Activated CD4-positive, alpha-beta T cell treated with anti-CD3 and anti-CD28 coated beads for 4 hours (primary cell): ENCODE results near the gene PTPN2.

Experiments used
- DNase-seq, 2 donors: peaks; one replicate each; pipeline ENCODE4 v3.0.0-alpha.2; 2020

Gene PTPN2

DNA sequence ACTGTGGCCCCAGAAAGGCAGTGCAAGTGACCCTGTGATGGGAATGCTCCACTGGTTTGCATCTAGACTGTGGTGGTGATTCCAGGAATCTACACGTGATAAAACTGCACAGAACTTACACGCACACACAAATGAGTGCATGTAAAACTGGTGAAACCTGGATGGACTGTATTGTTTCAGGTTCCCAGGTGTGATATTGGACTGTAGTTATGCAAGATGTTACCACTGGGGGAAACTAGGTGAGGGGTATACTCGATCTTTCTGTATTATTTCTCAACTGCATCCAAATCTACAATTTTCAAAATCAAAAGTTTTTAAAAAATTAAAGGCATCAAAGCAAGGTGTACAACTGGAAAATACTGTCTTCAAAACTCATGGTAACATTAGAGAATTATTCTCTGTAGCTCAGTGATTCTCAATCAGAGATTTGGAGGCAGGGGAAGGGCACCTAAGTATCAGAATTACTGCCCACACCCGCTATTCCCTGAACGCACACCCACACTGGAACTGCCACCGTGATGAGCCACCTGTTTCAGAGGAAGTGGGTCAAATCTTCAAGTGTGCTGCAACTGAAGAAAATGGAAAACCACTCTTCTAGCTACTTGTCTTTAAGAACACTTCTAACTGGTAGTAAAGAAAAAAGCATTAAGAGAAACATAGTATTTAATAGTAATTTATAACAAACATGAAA, 26.7 kb downstream of the PTPN2 start:
- DNase-seq: peak; percentile 19 to 23

DNA sequence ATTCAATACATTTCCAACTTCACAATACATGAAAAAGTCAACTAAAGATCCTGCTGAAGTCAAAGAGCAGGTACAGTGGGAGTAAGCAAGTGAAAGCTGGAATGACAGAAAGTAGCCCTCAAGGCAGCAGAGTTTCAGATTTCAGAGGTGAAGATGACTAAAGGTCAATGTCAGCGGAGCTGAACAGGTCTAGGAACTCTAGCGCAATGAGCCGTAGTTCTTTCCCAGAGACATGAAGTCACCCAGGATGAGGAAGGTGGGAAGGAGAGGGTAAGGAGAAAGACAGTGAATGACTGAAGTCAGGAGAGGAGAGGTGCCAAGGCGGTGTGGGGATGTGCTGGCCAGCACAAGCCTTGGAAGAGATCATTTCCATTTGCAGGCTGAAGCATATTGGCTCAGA, 28.1 kb downstream of the PTPN2 start:
- no peak for DNase-seq

DNA sequence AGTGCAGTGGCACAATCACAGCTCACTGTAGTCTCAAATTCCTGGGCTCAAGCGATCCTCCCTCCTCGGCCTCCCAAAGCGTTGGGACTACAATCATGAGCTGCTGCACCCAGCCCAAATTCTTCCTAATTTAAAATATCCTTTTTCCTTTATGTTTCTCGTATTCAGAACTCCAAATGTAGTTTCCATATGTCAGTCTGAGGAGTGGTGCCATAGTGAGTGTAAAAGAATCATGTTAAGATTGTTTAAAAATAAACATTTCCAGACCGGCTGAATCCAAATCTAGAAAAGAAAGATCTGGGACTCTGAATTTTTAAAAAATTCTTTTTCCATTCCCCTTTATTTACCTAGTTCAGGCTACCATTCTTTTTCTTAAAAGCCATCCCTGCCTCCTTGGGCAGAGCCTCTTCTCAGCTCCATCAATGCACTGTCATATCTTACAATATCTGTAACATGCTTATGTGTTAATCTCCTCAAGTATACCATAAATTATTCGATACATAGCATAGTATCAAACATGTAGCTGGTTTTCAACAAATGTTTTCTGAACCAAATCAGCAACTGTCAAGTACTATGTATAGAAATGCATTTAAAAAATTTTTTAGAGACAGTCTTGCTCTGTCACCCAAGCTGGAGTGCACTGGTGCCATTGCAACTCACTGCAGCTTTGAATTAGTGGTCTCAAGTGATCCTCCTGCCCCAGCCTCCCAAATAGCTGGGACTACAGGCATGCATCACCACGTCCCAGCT, 31.3 kb downstream of the PTPN2 start:
- no peak for DNase-seq

DNA sequence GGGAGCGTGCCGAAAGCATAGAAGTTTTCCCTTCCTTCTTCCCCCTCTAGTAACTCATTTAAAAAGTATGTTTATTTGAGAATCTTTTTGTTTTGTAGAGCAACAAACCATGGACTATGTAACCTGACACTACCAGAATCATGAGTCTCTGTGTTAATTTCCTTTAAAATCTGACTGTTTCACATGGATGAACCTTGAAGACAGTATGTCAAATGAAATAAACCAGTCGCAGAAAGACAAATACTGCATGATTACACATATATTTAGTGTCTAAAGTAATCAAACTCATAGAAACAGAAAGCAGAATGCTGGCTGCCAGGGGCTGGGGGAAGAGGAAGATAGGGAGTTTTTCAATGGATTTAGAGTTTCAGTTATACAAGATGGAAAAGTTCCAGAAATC, 32.3 kb downstream of the PTPN2 start:
- DNase-seq: no peak

DNA sequence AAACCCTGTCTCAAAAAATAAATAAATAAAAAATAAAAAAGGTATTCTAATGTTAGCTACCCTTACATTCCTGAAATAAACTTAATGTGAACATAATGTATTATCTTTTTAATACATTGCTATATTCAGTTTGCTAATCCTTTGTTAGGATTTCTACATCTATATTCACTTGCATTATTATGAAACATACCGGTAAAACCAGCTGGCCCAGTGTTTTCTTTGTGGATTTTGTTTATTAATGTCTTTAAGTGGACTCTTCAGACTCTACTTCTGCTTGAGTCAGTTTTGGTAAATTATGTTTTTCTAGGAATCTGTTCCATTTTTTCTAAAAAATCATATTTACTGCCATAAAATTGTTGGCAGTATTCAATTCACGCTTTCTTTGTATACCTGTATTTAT, 34.5 kb downstream of the PTPN2 start:
- DNase-seq: no peak

DNA sequence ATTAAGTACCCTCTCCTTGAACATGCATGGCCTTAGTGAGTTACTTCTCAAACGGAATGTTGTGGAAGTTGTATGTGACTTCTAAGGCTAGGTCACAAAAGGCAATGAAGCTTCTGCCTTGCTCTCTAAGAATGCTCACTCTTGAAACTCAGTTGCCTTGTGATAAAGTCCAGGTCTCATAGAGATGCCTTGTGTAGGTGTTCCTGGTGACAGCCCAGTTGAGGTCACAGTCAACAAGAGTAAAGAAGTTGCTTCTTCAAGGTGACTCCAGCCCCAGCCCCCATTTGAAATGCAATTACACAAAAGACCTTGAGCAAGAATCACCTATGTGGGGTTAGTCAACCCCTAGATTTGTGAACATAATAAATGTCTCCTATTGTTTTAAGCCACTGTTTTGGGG, 35.6 kb downstream of the PTPN2 start:
- DNase-seq: no peak

DNA sequence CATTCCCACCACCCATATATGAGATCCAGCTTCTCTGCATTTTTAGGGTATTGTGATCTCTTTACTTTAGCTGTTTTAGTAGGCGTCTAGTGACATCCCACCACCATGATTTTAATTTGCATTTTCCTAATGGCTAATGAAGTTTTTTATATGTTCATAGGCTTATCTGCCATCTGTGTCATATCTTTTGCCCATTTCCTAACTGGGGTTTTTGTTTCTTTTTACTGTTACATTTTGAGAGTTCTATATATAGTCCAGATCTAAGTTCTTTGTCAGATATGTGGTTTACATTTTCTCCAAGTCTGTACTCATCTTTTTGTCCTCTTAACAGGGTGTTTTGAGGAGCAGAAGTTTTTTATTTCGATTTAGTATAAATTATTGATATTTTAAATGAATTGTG, 39.6 kb downstream of the PTPN2 start:
- DNase-seq: no peak

DNA sequence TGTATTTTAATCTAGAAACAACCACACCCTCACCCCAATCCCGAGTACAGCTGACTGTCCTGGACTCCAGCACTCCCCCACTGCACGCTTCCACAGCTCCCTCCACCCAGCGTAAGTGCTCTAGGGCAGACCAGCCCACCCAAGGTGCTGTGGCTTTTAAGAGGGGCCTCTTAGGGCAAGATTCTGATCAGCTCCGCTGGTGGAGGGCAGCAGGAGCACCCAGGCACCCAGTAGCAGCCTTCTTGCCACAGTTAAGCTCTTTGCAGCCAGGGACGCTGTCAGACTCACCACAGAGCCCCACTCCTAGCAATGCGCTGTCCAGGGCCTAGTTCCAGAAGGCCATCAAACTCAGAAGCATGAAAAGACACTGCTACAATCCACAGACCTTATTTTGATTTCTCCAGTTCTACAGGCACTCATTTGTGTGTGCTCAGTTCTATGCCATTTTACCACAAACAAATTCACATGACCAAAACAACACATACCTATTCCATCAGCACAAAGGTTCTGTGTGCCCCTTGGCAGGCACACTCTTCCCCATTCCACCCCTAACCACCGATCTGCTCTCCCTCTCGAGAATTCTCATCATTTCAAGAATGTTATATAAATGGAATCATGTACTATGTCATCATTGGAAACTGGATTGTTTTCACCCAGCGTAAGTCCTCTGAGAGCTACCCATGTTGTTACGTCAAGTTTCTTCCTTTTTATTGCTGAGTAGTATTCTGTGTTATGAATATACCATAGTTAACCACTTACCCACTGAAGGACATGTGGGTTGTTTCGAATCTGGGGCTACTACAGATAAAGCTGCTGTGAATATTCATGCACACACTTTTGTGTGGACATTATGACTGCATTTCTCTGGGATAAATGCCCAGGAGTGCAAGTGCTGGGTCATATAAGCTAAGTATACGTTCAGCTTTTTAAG, 40.4 kb downstream of the PTPN2 start:
- no peak for DNase-seq

DNA sequence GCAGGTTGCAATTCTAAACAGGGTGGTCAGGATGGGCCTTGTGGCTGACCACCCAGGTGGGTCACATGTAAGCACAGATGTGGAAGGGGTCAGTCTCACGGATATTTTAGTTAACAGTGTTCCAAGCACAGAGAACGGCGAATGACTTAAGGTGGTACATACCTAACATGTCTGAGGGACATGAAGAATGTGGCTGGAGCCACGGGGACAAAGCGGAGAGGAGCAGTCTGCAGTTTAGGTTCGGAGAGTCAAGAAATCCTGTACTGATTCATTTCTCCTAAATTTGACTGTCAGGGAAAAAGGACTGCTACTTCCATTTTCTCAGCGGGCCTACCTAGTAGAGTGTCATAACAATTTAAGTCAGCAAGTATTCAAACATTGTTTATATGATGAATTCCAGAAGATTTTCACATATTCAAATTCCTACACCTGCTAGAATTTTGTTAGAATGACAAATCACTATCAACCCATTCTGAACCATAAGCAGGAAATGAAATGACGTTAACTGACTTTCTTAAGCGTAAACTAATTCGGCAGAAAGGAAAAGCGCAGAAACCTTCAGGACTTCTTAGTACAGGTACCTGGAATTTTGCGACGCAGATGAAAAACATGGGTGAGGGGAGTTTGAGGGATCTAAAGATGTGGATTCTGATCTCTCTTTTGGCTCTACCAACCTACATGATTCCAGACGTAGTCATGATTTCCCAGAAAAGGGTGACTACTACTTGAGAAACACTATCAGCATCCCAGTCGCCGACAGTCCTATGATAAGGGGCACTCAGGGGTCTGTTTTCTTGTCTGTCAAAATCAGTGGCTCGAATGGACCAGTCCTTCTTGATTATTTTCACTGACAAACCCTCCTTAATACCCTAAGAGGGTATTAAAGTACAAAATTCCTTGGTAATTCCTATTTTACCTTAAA, 41.3 kb downstream of the PTPN2 start:
- DNase-seq: no peak

DNA sequence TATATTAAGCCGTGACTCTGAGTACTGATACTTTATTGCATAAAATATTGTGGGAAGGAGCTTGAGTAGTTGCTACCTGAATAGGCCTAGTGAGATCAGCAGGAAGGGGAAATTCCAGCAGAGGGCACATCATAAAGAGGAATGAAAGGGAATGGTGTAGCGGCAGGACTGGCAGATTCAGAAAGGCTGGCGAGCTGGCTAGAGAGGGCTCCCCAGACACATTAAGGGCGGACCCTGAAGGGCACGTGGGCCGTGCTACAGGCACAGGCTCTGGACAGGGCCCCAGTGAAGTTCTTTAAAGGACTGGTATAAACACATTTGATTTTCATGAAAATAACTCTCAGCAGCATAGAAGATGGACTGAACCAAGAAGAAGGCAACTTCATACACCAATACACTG, 43.0 kb downstream of the PTPN2 start:
- DNase-seq: no peak

DNA sequence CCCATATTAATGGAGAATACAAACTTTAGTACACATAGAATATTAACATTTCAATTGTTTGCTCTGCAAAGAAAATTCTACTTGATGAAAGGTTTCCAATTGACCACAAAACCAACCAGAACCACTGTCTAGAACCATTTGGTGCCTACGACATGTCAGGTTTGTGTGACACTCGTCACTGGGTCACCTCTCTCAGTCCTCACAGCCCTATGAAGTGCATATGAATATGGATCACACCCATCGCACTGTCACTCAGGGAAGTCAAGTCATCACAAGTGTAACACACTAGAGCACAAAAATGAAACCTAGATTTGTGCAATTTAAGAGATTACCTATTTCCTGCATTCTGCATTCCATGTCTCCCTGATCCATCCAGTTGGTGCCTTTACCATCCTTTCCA, 43.7 kb downstream of the PTPN2 start:
- no peak for DNase-seq

DNA sequence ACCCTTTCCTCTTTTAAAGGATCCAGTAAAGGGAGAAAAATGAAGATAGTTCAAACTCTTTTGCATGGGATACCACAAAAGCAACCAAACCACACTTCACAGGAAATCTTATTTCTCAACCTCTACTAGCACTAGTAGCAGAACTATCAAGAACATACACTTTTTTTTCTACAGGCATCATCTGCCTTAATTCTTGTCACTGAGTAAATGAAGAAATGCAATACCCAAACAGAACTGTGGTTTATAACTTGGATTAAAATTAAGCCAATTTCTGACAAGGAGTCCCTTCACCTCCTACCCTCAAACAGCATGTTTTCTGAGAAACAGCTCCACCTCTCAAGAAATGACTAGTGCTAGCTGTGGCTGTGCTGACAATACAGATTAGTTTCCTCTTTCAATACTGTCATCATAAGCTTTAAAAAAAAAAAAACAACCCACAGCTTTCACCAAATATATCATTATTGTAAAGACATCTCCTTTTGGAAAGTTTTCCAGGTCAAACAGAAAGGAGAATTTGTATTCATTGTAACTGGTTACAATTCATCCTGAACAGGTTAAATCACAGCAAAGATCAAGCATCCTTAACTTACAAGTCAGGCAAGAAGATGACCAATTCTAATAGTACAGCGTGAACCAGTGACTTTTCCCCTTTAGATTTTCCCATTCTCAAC, 44.4 kb downstream of the PTPN2 start:
- DNase-seq: peak; percentile 23 to 46

DNA sequence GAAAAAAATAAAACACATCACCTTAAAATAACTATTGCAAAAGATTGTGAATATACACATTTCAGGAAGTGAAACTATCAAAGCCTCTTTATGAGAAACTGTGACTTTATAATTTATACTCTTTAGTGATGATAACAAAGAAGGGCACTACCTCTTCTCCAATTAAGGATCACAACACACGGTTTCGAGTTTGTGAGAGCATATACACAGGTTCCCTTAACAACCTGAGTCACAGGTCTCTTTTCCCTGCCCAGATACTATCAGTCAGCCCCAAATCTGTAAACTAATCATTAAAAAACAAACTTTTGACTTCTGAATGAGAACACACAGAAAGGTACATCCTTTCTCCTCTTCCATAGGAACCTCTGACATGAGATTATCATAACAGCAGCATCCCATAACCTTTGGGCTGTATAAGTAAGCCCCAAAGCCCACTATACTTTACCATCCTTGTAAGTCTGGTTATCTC, 44.9 kb downstream of the PTPN2 start:
- peak; percentile 13 to 16 for DNase-seq

DNA sequence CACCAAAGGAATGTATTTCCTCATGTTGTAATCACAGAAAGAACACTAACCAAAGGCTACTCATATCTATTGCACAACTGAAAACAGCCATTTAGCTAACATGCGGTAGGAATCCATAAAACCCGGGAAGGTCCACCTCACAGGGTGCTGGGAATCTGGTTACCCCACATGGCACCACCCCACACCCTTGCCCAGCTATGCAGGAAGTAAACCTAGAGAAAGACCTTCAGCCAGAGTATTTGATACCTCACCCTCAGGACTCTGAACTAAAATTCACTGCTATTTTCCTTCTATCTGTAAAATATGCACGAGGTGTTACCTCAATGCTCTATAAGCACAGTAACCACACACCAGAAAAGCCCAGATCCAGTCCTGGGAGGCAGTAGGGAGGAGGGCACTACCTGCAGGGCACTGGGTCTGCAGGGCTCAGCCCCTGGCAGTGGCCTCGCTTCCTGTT, 45.8 kb downstream of the PTPN2 start:
- no peak for DNase-seq

DNA sequence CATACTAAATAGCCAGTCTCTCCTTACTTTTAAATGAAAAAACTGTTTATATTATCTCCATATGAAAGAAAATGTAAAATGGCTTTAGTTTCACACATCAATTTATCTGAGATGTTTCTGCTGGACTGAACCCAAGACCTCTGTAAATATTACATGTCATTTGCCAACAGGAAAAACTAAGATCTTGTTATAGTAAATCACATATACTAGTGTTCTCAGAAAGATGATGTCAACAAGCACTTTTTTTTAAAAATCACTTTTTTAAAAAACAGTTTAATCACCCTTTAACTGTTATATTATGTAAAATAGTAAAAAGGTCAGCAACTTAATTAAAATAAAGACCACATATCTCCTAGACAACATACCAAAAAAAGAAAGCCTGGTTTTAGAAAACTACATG, 46.3 kb downstream of the PTPN2 start:
- DNase-seq: no peak

DNA sequence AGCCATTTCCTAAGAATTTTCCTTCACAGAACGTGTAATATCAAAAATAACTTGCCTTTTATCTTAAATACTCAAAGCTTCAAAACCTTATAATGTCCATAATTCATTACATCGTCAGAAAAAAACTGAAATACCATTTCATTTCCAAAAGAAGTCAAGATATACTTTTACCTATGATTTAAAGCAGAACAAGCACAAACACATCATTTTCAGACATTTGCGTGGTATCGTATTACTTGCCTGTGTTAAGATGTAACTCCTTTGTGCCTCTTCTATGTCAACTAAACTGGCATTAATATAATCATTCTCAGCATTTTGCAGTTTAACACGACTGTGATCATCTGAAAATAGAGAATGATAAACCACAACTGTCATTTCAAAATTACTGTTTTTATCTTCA, 47.5 kb downstream of the PTPN2 start:
- no peak for DNase-seq

DNA sequence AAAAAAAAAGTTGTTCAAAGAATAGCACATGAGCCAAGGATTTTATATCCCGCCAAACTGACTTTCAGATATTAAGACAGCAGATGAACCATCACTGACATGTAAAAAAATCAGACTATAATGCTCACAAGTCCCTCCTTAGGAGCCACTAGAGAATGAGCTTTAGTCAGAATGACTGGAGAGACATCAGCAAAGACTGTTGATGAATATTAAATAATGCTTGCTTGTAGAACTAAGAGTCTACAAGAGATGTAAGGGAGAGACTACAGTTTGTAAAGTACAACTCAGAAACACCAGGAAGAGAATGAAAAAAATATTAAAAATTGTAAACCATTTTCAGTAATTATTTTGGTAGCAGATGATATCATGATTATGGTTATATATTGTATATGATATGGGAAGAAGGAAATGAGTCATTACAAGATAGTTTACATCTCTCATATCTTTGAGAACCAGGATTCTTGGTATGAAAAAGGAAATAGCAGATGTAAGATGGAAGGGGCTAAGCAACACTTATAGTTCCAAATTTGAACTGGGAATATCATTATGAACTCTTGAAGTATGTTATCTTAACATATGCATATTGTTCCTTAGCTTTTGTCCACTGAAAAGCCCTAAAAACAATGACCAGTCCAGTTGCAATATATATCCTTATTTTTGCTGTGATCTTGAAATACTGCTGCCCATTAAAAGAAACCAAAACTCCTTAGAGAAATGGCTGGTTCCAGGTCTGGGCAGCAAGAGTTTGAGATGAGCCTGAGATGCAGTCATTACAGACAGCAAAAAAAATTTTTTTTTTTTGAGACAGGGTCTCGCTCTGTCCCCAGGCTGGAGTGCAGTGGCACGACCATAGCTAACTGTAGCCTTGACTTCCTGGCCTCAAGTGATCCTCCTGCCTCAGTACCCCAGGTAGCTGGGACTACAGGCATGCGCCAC, 55.7 kb downstream of the PTPN2 start:
- DNase-seq: no peak

DNA sequence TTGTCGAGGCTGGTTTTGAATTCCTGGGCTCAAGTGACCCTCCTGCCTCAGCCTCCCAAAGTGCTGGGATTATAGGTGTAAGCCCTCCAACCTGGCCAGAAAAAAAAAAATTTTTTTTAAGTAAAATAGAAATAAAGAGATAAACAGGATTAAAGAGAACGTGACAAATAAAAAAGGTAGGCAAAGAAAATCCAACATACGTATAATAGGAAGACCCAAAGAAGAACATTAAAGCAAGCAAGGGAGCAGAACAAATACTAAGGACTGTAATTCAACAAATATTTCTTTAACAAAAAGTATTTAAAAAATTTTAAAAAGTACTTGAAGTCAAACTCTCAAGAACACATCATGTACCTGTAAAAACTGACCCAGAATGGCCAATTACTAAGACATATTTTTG, 56.4 kb downstream of the PTPN2 start:
- no peak for DNase-seq

DNA sequence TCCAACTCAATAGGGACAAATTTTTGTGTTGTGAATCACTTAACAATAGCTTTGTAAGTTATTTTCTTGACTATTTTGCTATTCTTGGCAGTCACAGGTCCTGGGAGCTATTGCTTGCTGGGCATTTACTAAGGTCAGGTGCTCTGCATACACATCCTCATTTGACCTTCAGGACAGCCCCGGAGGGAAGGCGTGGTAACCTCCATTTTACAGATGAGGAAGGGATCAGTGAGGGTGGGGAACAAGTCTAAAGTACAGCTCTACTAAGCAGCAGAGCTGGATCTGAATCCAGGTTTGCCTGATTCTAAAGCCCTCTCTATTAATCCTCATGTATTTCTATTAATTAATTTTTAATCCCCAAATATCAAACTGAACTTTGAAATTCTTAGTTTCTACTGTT, 58.8 kb downstream of the PTPN2 start:
- no peak for DNase-seq

DNA sequence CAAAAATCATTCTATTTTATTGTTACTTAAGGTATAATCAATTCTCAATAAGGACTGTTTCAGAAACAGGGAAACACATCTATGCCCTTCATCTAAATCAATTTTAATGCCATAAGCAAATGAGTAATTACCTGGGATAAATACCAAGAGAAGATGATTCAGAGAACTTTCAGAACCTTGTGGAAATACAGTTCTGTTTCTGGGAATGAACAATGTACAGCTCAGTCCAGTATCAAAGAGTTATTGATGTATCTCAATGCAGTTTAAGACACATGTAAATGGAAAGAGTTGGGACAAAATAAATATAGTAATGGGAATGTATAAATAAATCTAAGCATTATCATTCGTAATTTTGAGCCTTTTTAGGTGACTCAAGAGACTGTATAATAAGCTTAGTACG, 60.1 kb downstream of the PTPN2 start:
- DNase-seq: no peak

DNA sequence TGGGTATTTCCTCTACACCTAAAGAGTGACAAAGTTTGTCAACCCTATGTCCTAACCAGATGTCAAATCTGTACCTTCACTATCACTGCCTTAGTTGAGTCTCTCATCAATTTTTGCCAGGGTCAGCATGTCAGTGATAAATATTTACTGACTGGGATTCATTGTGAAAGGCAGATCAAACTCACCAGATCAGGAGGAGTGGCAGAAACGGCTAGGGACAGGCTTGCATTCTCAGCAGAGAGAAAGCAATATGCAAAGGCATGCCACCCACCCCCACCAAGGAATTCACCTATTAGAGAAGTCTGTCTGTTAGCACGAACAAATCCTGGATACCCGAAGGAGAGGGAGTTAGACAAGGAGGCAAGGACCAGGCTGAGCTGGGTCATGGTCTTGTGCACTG, 62.6 kb downstream of the PTPN2 start:
- DNase-seq: no peak
